ENCODE measurements around the gene CENPN. TPM values are rescaled to one million over a fixed set of nuclear protein-coding genes. Genes with fewer than 3 reads are reported as not detected.

The CENPN gene
- total RNA-seq, 1 donor from 2014 or later = 8.4 TPM

GRCh38 chr16:81040842-81041241 is 33.8 kb downstream of the CENPN start:
- H3K4me3 ChIP-seq = no peak overlapping the region
- H3K9me3 ChIP-seq = no peaks in the 10 kb centered on the region
- H3K27me3 ChIP-seq = no peaks in the 10 kb centered on the region
- peaks cover 44% of the 10 kb centered on the region for H3K36me3 ChIP-seq
- DNase-seq (no peak), ATAC-seq (no peak)
- no peak for TF ChIP-seq CTCF (IDR thresholded peaks at IDR 0.05)
- intact Hi-C loops (cut with DNase I) = no loop called here
- H3K27ac ChIP-seq = no peak overlapping the region
- peaks cover 16% of the 10 kb centered on the region for H3K4me1 ChIP-seq

- Histone ChIP-seq H3K27me3 (no peaks in the 10 kb centered on the region), H3K36me3 (peaks cover 44% of the 10 kb centered on the region), H3K9me3 (no peaks in the 10 kb centered on the region), H3K4me1 (peaks cover 14% of the 10 kb centered on the region), H3K4me3 (no peak overlapping the region), H3K27ac (no peak overlapping the region)
- DNase-seq (no peak), ATAC-seq (no peak)
- no peak for TF ChIP-seq CTCF (IDR thresholded peaks at IDR 0.05)
- intact Hi-C loops (cut with DNase I) = no loop called here
These were observed 34.7 kb downstream of the CENPN start for GRCh38 chr16:81041696-81042095.

GRCh38 chr16:81042821-81043220 is 35.8 kb downstream of the CENPN start:
- Histone ChIP-seq H3K27ac (no peak overlapping the region), H3K27me3 (no peaks in the 10 kb centered on the region), H3K9me3 (no peaks in the 10 kb centered on the region), H3K4me3 (no peak overlapping the region), H3K36me3 (peaks cover 44% of the 10 kb centered on the region), H3K4me1 (peaks cover 5% of the 10 kb centered on the region)
- intact Hi-C loops (cut with DNase I) = no loop called here
- ATAC-seq = no peak
- TF ChIP-seq CTCF (IDR thresholded peaks at IDR 0.05) = no peak
- no peak for DNase-seq

GRCh38 chr16:81053761-81054160 is 46.7 kb downstream of the CENPN start:
- DNase-seq = no peak
- Histone ChIP-seq H3K9me3 (no peaks in the 10 kb centered on the region), H3K36me3 (no peaks in the 10 kb centered on the region), H3K27me3 (no peaks in the 10 kb centered on the region), H3K4me1 (no peaks in the 10 kb centered on the region), H3K27ac (no peak overlapping the region), H3K4me3 (no peak overlapping the region)
- TF ChIP-seq CTCF (IDR thresholded peaks at IDR 0.05) = no peak
- ATAC-seq = no peak
- intact Hi-C loops (cut with DNase I) = no loop called here

- no peaks in the 10 kb centered on the region for H3K4me1 ChIP-seq
- H3K9me3 ChIP-seq = no peaks in the 10 kb centered on the region
- ATAC-seq = no peak
- no peak overlapping the region for H3K4me3 ChIP-seq
- intact Hi-C loops (cut with DNase I) = no loop called here
- H3K27me3 ChIP-seq = no peaks in the 10 kb centered on the region
- H3K27ac ChIP-seq = no peak overlapping the region
- no peaks in the 10 kb centered on the region for H3K36me3 ChIP-seq
- no peak for DNase-seq
- TF ChIP-seq CTCF (IDR thresholded peaks at IDR 0.05) = no peak
These were observed 53.7 kb downstream of the CENPN start for GRCh38 chr16:81060576-81061306.

GRCh38 chr16:81061307-81061640 is 54.3 kb downstream of the CENPN start:
- H3K4me3 ChIP-seq = no peak overlapping the region
- no peak for ATAC-seq
- H3K9me3 ChIP-seq = no peaks in the 10 kb centered on the region
- DNase-seq = no peak
- H3K36me3 ChIP-seq = no peaks in the 10 kb centered on the region
- intact Hi-C loops (cut with DNase I) = no loop called here
- no peak overlapping the region for H3K27ac ChIP-seq
- H3K4me1 ChIP-seq = no peaks in the 10 kb centered on the region
- no peak for TF ChIP-seq CTCF (IDR thresholded peaks at IDR 0.05)
- H3K27me3 ChIP-seq = no peaks in the 10 kb centered on the region

All from upper lobe of right lung (tissue), 1 donor.